ENCODE data around the gene SLIT3.

- TF ChIP-seq ARNTL (CRISPR knock-in tag; IDR thresholded peaks at IDR 0.05; ENCODE audit: borderline replicate concordance, low read depth) (no peak), ZNF565 (CRISPR knock-in tag; conservative IDR thresholded peaks at IDR 0.05; ENCODE audit: low read depth) (no peak), ZNF8 (CRISPR knock-in tag; IDR thresholded peaks at IDR 0.05) (no peak), PATZ1 (CRISPR knock-in tag; IDR thresholded peaks at IDR 0.05; ENCODE audit: borderline replicate concordance) (no peak), POU6F1 (CRISPR knock-in tag; IDR thresholded peaks at IDR 0.05; ENCODE audit: borderline replicate concordance, low read depth) (no peak), ISL1 (CRISPR knock-in tag; IDR thresholded peaks at IDR 0.05) (no peak), CREB5 (CRISPR knock-in tag; IDR thresholded peaks at IDR 0.05; ENCODE audit: low read depth) (no peak), TCF4 (CRISPR knock-in tag; IDR thresholded peaks at IDR 0.05; ENCODE audit: borderline replicate concordance) (no peak), GLIS3 (CRISPR knock-in tag; IDR thresholded peaks at IDR 0.05) (no peak), ZFP3 (CRISPR knock-in tag; IDR thresholded peaks at IDR 0.05) (no peak), TOX (CRISPR knock-in tag; IDR thresholded peaks at IDR 0.05; ENCODE audit: borderline replicate concordance) (no peak), RARB (CRISPR knock-in tag; IDR thresholded peaks at IDR 0.05) (no peak)
These were observed 27.5 kb upstream of the SLIT3 start for GRCh38 chr5:169328401-169328800.

Measured in SK-N-SH treated with all-trans-retinoic acid at 6 μM for 48 hours (cell line).